OCI-M1 (cell line): ENCODE results near the gene TTC24.
"Not testable (repeated sequence)": the region's sequence is repeated elsewhere in the genome, so short reads cannot be mapped to it uniquely, and the experiment has no call there.

Experiments used
- DNase-seq: peaks from one replicate; lab custom pipeline; 2025; lab: John Stamatoyannopoulos, UW

TTC24 gene

GRCh38 chr1:156579472-156579871, at the start of gene TTC24:
TSS of gene TTC24 (plus strand) at chr1:156579723. CDS start at chr1:156581365, 1,642 bp downstream.
- DNase-seq: no peak

GRCh38 chr1:156530006-156530405, 49.5 kb upstream of the TTC24 start:
- DNase-seq: no peak

- DNase-seq: no peak
Observed at GRCh38 chr1:156532374-156532773, 47.1 kb upstream of the TTC24 start.

GRCh38 chr1:156533568-156534220, 45.8 kb upstream of the TTC24 start:
- no peak for DNase-seq

GRCh38 chr1:156534424-156535060, 45.0 kb upstream of the TTC24 start:
- DNase-seq: no peak

- no peak for DNase-seq
Observed at GRCh38 chr1:156537027-156537426, 42.5 kb upstream of the TTC24 start.

- DNase-seq: no peak
Observed at GRCh38 chr1:156538711-156539440, 40.6 kb upstream of the TTC24 start.

GRCh38 chr1:156539818-156540355, 39.6 kb upstream of the TTC24 start:
- DNase-seq: no peak

GRCh38 chr1:156540955-156541354, 38.6 kb upstream of the TTC24 start:
- DNase-seq: no peak

- no peak for DNase-seq
Observed at GRCh38 chr1:156543066-156543465, 36.5 kb upstream of the TTC24 start.

GRCh38 chr1:156544592-156545102, 34.9 kb upstream of the TTC24 start:
- DNase-seq: no peak

- DNase-seq: no peak
Observed at GRCh38 chr1:156546267-156546666, 33.3 kb upstream of the TTC24 start.

GRCh38 chr1:156547434-156547833, 32.1 kb upstream of the TTC24 start:
- no peak for DNase-seq

- no peak for DNase-seq
Observed at GRCh38 chr1:156547982-156548381, 31.5 kb upstream of the TTC24 start.

- no peak for DNase-seq
Observed at GRCh38 chr1:156549390-156549789, 30.1 kb upstream of the TTC24 start.

GRCh38 chr1:156549831-156550230, 29.7 kb upstream of the TTC24 start:
- DNase-seq: no peak

GRCh38 chr1:156550346-156550745, 29.2 kb upstream of the TTC24 start:
- no peak for DNase-seq

GRCh38 chr1:156551066-156551643, 28.4 kb upstream of the TTC24 start:
- no peak for DNase-seq

GRCh38 chr1:156551869-156552268, 27.7 kb upstream of the TTC24 start:
- DNase-seq: no peak

GRCh38 chr1:156552518-156552917, 27.0 kb upstream of the TTC24 start:
- DNase-seq: no peak

- DNase-seq: not testable (repeated sequence)
Observed at GRCh38 chr1:156552937-156553336, 26.6 kb upstream of the TTC24 start.

GRCh38 chr1:156553860-156554485, 25.6 kb upstream of the TTC24 start:
- DNase-seq: no peak
